Smooth muscle cell (in vitro differentiated cells): ENCODE data around the gene URB2. TPM values are rescaled to one million over a fixed set of nuclear protein-coding genes. Genes with fewer than 3 reads are reported as not detected.

Experiments used
- DNase-seq: peaks from one replicate; lab custom pipeline; 2025; ENCODE audit not compliant: unreplicated experiment; lab: John Stamatoyannopoulos, UW
- H2AFZ ChIP-seq: fragments of 200-600 bp; sonication (generic); 2 replicates; pipeline ENCODE4 v1.6.0; 2016; ENCODE audit warnings: antibody characterized with exemption, low read depth, mild to moderate bottlenecking
- H3F3A ChIP-seq: fragments of 200-600 bp; sonication (generic); 2 replicates; pipeline ENCODE4 v1.6.0; 2017; ENCODE audit warnings: antibody characterized with exemption, low read depth
- H3K27ac ChIP-seq: fragments of 200-600 bp; sonication (generic); 2 replicates; pipeline ENCODE4 v1.5.1; 2016; ENCODE audit warnings: low read depth, mild to moderate bottlenecking
- H3K27me3 ChIP-seq: fragments of 200-600 bp; sonication (generic); 2 replicates; pipeline ENCODE4 v1.6.1; 2016; ENCODE audit warnings: low read depth, mild to moderate bottlenecking
- H3K36me3 ChIP-seq: fragments of 200-600 bp; sonication (generic); 2 replicates; pipeline ENCODE4 v1.5.1; 2016; ENCODE audit warnings: low read depth
- H3K4me1 ChIP-seq: fragments of 200-600 bp; sonication (generic); 2 replicates; pipeline ENCODE4 v1.5.1; 2016; ENCODE audit warnings: low read depth
- H3K4me2 ChIP-seq: fragments of 200-600 bp; sonication (generic); 2 replicates; pipeline ENCODE4 v1.6.0; 2016; ENCODE audit warnings: mild to moderate bottlenecking
- H3K4me3 ChIP-seq: fragments of 200-600 bp; sonication (generic); 2 replicates; pipeline ENCODE4 v1.5.1; 2016; ENCODE audit warnings: mild to moderate bottlenecking
- H3K79me2 ChIP-seq: fragments of 200-600 bp; sonication (generic); 2 replicates; pipeline ENCODE4 v1.6.0; 2016; ENCODE audit warnings: low read depth, mild to moderate bottlenecking
- H3K9ac ChIP-seq: fragments of 200-600 bp; sonication (generic); 2 replicates; pipeline ENCODE4 v1.6.0; 2016; ENCODE audit warnings: low read depth
- H3K9me3 ChIP-seq: fragments of 200-600 bp; sonication (generic); replicated peaks from 2 replicates; pipeline ENCODE4 v1.5.1; 2016; ENCODE audit warnings: low read depth
- H4K20me1 ChIP-seq: fragments of 200-600 bp; sonication (generic); 2 replicates; pipeline ENCODE4 v1.6.0; 2016; ENCODE audit warnings: low read depth
- WGBS: methylation state at CpG from one replicate; pipeline ENCODE4 v1.1.7; 2016; ENCODE audit warnings: low lambda C conversion rate; 5-methylcytosine and 5-hydroxymethylcytosine counted together
- polyA plus RNA-seq: library from polyadenylated mRNA; unstranded; fragments of >200 nt; fragmentation: Nextera tagmentation; extraction: Ambion mirVana; gene quantifications from 2 replicates; pipeline ENCODE4 v1.2.1, GENCODE V29; 2016
- total RNA-seq: library from RNA; depleted of rRNA; stranded (reverse); fragments of >200 nt; gene quantifications from 2 replicates; pipeline ENCODE4 v1.2.3, GENCODE V29; 2014
- TF ChIP-seq, protein P1 (sequence below): fragments of 200-600 bp; sonication (generic); IDR thresholded peaks from 2 replicates; pipeline ENCODE4 v1.5.1; 2017; ENCODE audit warnings: borderline replicate concordance, mild to moderate bottlenecking, antibody characterized with exemption; ENCODE audit not compliant: insufficient read depth, poor library complexity, severe bottlenecking

The URB2 gene
- total and polyA plus RNA-seq, 2 experiments from 2014 or later, result 1.9 to 4.2 TPM

DNA sequence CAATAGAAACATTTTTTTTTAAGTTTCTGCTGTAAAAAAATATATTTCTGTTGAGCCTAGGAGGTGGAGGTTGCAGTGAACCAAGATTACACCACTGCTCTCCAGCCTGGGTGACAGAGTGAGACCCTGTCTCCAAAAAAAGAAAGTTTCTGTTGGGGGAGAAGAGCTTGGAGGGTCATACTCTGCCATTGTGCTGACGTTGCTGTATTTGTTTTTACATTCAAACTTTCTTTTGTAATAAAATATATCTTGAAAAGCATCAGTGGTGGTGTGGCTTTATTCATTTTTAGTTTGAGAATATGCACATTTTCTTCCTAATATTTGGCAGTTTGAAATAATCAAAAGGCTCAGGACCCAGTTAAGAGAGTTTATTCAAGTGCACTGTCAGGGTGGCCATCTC lies 64.6 kb downstream of the URB2 start:
- H3K27ac ChIP-seq, result no peak overlapping the region
- DNase-seq, result no peak
- H3K79me2 ChIP-seq, result no peaks in the 10 kb centered on the region
- H3K4me3 ChIP-seq, result no peak overlapping the region
- H3F3A ChIP-seq, result peaks cover 6% of the 10 kb centered on the region
- TF ChIP-seq, protein P1, sequence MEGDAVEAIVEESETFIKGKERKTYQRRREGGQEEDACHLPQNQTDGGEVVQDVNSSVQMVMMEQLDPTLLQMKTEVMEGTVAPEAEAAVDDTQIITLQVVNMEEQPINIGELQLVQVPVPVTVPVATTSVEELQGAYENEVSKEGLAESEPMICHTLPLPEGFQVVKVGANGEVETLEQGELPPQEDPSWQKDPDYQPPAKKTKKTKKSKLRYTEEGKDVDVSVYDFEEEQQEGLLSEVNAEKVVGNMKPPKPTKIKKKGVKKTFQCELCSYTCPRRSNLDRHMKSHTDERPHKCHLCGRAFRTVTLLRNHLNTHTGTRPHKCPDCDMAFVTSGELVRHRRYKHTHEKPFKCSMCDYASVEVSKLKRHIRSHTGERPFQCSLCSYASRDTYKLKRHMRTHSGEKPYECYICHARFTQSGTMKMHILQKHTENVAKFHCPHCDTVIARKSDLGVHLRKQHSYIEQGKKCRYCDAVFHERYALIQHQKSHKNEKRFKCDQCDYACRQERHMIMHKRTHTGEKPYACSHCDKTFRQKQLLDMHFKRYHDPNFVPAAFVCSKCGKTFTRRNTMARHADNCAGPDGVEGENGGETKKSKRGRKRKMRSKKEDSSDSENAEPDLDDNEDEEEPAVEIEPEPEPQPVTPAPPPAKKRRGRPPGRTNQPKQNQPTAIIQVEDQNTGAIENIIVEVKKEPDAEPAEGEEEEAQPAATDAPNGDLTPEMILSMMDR, result no peak
- peaks cover 6% of the 10 kb centered on the region for H3K4me1 ChIP-seq
- H3K27me3 ChIP-seq, result no peaks in the 10 kb centered on the region
- no peak overlapping the region for H3K9ac ChIP-seq
- H3K9me3 ChIP-seq, result no peaks in the 10 kb centered on the region
- no peak overlapping the region for H3K4me2 ChIP-seq
- H4K20me1 ChIP-seq, result no peaks in the 10 kb centered on the region
- H2AFZ ChIP-seq, result no peak overlapping the region
- no peaks in the 10 kb centered on the region for H3K36me3 ChIP-seq
- WGBS, result 86% methylated on average over 1 of the region's 1 CpG

DNA sequence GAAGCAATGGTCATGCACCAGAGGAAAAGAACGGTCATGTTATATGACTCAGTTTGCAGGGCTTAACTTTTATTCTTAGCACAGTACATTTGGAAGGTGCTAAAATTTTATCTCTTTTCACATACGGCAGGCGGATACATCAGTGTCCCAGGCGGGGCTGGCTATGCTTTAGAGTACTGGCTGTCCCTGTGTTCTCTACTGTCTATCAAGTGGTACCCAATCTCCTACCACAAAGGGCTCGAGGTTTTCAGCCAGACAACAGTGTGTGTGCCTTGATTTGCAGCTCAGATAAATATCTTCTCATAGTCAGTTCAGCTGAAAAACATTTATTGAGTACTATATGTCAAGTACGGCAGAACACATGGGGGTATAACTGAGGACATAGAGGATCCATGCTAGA lies 65.3 kb downstream of the URB2 start:
- Histone ChIP-seq H3K9me3 (no peaks in the 10 kb centered on the region), H3K4me1 (peaks cover 6% of the 10 kb centered on the region), H3K79me2 (no peaks in the 10 kb centered on the region), H3K9ac (no peak overlapping the region), H3K36me3 (no peaks in the 10 kb centered on the region), H3F3A (peaks cover 6% of the 10 kb centered on the region), H3K4me3 (no peak overlapping the region), H2AFZ (no peak overlapping the region), H3K27me3 (no peaks in the 10 kb centered on the region), H4K20me1 (no peaks in the 10 kb centered on the region), H3K27ac (no peak overlapping the region), H3K4me2 (no peak overlapping the region)
- DNase-seq, result no peak
- TF ChIP-seq, protein P1, result no peak
- WGBS, result 50% methylated on average over 6 of the region's 6 CpGs

DNA sequence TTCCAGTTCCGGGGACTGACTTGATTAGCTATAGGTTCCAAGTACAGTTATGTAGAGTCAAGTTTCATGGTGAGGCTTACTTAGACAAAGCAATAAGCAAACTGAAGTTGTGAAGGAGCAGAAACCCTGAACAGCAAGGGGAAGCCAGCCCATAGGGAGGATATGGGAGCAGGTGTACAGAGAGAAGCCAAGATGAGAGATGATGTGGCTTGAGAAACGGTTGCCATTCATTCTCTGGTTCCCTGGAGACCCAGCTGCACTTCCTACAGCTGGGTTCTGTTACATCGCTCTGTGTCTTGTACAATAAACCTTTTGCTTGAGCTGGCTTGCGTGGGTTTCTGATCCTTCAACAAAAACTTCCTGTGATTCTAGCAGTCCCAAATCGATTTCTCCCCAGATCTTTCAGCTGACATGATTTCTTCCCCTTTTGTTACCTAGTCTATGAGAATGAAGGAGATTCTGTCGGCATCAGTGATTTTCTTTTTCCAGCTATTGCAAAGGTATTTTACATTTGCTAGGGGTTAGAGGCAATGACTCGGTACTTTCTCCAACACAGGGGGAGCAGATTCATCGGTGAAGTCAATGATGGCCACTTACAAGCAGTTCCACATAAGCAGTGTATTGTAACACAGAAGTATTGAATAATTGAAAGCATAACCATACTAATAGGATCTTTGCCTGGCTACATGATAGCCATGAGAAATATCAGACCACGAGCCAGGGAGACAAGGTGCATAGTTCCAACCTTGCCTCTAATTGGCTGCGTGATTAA lies 67.3 kb downstream of the URB2 start:
- Histone ChIP-seq H3K27ac (peak overlapping the region; percentile 79), H3K9ac (peak overlapping the region; percentile 0), H4K20me1 (no peaks in the 10 kb centered on the region), H2AFZ (no peak overlapping the region), H3K79me2 (no peaks in the 10 kb centered on the region), H3K27me3 (no peaks in the 10 kb centered on the region), H3K4me1 (peaks cover 6% of the 10 kb centered on the region), H3F3A (peaks cover 6% of the 10 kb centered on the region), H3K36me3 (no peaks in the 10 kb centered on the region), H3K9me3 (no peaks in the 10 kb centered on the region), H3K4me3 (no peak overlapping the region), H3K4me2 (no peak overlapping the region)
- TF ChIP-seq, protein P1, result no peak
- no peak for DNase-seq
- 87% methylated on average over 10 of the region's 10 CpGs for WGBS
